Stimulated activated CD8-positive, alpha-beta memory T cell treated with anti-CD3 and anti-CD28 coated beads, Interleukin-12 subunit alpha, Interleukin-12 subunit beta, amount 100 ng/mL, for 4 hours (primary cell): ENCODE measurements around the gene PSMG1.
"Not testable (repeated sequence)": the region's sequence is repeated elsewhere in the genome, so short reads cannot be mapped to it uniquely, and the experiment has no call there.

Experiments used
- DNase-seq: peaks from one replicate; pipeline ENCODE4 v3.0.0-alpha.2; 2020; ENCODE audit warnings: low read depth

PSMG1 gene

DNA sequence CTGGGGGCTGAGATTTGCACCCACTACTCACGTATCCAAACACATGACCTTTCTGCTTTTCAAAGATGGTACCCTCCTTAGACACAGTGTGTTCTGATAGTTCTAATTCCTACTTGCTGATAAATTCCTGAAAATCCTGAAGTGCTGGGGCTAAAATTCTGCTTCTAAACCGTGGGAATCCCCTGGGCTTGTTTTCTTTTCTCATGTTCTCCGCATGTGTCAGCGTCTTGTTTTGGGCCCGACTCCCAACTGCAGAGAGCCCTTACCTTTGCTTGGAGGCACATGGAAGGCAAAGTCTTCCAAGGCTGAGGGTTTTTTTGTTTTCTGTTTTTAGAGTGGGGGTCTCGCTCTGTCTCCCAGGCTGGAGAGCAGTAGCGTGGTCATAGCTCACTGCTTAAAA is 27.2 kb downstream of the PSMG1 start:
- DNase-seq: no peak

DNA sequence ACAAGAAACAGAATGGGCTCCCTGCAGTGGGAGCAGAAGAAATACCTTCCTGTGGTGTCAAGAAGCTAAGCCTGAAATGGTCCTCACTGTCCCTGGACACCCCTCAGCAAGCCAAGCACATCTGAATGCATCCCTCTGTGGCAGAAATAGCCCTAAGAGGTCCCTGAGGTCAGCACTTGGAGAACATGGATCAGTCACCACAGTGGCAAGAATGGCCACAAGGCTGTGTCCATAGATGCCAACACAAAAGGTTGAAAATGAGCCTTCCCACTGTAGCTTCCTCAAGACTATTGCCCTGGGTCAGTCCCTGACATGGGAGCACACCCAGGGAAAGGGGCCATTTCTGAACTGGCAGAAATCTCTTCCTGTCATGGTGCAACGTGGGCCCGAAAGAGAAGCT is 27.7 kb downstream of the PSMG1 start:
- no peak for DNase-seq

DNA sequence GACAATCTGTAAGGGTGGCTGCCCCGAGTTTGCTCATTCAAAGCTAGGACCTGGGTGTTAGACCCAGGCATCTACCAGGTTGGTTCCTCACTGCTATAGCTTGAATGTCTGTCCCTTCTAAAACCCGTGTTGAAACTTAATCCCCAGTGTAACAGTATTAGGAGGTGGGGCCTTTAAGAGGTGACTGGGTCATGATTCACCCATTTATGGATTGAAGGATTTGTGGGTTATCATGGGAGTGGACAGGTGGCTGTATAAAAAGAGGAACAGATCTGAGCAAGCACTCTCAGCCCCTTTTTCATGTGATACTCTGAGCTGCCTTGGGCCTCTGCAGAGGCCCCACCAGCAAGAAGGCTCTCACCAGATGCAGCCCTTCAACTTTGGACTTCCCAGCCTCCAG is 29.4 kb downstream of the PSMG1 start:
- no peak for DNase-seq

DNA sequence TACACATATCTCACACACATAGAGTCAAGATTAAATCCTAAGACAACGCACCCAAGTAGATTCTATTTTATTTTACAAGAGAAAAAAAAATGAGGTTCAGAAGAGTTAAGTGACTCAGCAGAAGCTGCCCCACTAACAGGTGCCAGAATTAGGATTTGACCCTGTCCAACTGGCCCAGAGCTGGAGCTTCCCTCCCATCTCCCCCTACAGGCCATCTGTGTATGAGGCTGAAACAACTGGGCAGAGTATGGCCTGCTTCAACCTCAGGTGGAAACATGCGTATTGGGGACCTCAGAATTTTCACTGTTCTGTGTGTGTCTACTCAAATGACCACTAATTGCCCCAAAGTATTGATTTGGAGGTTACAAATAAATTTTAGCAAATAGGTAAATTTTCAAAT is 29.9 kb downstream of the PSMG1 start:
- no peak for DNase-seq

DNA sequence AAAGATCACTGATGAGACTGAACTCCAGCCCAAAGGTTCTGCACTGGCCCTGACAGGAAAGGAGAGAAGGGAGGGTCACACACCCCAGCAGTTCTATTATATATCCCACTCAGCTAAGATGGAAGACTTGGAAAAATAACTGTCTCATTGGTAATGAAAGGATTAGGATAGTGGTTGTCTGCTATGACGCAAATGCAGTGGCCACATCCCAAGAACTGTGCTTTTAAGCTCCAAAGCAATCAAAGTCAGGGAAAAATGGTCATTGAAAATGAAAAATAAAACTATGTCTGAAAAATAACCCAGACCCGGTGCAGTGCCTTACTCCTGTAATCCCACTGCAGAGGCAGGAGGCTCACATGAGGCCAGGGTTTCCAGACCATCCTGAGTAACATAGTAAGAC is 31.0 kb downstream of the PSMG1 start:
- no peak for DNase-seq

DNA sequence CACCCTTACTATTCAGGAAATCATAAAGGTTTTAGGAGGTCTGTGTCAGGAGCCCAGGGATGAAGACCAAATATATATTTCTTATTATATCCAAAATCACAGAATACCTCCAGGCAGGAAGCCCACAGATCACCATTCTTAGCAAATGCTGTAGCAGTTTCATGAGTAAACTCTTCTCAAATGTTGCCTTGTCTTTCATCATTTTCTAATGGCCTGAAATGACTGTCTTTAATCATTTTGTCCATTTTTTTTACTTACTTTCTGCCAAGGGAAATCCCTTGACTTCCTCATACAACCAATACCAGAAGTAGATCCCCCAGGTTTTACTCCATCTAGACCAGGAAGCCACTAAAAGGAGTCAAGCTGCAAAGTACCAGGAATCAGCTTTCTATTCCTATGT is 32.4 kb downstream of the PSMG1 start:
- DNase-seq: no peak

DNA sequence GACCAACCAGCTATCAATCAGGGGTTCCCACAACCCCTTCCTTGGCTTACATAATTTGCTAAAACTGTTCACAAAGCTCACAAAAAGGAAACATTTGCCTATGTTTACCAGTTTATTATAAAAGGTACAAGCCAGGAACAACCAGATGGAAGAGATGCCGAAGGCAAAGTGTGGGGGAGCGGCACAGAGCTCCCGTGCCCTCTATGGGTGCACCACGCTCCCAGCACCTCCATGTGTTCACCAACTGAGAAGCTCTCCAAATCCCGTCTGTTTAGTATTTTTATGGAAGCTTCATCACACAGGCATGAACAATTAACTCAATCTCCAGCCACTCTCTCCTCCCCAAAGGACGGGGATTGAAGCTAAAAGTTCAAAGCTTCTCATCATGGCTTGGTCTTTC is 32.9 kb downstream of the PSMG1 start:
- no peak for DNase-seq

DNA sequence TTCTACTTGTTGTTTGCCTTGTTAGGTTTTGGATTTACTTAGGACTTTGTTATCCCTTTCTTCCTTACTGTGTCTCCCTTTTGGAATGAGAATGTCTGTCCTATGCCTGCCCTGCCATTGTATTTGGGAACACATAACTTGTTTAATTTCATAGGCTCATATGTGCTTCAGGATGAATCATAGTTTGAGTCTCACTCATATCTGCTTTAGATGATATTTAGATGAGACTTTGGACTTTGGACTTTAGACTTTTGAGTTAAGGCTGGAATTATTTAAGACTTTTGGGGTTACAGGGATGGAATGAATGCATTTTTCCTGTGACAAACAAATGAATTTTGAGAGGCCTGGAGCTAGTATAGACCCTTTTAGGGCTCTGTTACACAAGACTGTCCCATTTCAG is 33.4 kb downstream of the PSMG1 start:
- DNase-seq: no peak

DNA sequence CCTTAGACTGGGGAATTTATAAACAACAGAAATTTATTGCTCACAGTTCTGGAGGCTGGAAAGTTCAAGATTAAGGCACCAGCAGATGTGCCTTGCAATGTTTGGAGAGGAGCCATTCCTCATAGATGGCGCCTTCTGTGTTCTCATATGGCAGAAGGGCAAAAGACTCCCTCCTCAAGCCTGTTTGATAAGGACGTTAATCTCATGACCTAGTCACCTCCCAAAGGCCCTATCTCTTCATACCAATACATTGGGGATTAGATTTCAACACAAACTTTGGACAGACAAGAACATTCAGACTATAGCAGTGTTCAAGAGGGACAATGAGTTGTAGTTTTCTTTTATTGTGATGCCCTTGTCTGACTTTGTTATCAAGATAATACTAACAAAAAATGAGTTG is 34.3 kb downstream of the PSMG1 start:
- no peak for DNase-seq

DNA sequence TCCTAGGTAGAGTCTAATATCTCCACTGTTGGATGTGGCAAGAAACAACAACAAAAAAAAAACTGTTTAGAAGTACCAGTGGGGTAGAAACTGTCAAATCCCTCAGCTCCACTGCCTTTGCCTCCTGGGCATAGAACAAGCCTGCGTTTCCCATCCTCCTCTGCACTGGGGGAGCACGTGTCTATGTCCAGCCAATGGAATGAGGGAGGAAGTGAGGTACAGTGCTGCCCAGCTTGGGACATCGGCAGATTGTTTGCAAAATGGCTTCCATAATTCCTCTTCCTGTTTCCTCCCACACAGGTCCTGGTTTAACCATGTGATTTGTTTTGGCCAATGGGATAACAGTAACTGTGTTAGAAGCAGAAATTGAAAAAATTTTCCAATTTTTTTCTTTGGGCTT is 39.1 kb downstream of the PSMG1 start:
- no peak for DNase-seq

DNA sequence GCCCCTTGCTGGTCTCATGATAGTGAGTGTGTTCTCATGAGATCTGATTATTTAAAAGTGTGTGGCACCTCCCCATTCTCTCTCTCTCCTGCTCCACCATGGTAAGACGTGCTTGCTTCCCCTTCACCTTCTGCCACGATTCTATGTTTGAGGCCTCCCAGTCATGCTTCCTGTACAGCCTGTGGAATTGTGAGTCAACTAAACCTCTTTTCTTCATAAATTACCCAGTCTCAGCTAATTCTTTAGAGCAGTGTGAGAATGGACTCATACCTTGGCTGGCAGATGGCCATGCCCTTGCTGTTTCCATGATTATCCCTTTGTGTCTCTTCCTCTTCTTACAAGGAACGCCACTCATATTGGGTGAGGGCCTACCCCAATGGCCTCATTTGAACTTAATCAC is 40.3 kb downstream of the PSMG1 start:
- DNase-seq: no peak

DNA sequence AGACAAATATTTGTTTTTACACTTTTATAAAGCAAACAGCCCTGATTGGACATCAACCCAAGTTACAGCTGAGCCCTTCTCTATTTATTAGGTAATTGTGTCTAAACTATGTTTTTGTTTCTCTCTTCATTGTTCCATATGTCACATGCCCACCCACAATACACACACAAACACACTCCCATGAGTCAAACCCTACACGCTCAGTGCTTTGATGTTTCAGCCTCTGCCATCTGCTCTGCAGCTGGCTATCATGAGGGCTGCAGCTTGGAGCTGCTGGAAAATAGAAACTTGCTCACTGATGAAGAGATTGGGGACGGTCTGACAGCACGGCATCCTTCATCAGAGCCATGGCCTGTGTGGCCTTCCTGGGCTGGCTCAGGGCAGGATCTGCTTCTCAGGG is 41.7 kb downstream of the PSMG1 start:
- no peak for DNase-seq

DNA sequence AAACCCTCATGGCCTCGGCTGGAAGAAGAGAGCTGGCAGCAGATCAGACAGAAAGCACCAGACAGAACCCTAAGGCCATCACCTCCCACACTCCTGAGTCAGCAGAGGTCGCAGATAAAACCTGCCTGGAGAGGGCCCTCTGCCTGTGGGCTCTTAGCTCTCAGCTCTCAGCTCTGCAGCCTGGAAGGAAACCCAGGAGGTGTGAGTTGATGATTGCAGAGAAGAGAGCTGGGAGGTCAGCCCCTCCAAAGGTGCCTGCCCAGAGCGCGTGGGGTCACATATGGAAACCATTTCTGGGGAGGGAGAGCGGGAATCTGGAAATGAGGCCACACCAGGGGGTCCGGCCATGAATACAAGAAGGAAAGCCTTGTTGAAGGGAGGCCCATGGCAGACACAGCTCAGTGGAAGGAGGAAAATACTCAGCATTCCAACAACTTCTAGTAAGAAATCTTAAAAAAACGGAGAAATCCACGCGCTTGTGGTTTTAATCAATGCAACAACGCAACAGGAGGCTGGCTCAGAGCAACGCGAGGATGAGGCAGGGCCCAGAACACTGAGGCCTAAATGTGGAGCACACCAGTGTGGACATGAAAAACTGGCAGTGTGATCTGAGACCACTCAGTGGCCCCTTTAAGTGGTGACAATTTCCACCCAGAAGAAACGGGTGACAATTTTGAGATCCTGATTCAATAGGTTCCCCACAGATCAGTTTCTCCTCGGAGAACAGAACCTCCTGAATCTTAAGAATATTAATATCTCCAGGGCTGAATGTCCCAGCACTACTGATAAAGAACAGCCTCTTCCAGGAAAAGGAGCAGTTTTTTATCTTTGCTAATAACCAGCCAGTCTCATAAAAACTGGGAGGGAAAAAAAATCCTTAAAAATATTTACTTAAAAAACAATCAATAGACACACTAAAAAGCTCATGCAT is 45.7 kb downstream of the PSMG1 start:
- DNase-seq: no peak

DNA sequence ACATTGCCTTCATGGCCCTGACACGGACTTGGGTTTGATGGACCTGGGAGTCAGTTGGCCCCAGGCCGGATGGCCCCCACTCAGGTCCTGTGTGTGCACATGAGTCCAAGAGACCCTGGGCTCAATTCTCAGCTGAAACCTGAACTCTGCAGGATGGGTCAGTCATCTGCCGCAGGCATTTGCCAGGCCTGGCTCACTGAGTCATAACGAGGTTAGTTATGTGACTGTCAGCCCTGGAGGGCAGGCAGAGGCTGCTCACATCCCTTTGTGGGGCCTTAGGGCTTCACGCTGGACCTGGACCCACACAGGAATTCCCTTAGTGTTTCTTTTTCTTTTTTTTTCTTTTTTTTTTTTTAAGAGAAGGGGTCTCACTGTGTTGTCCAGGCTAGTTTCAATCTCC is 46.5 kb downstream of the PSMG1 start:
- no peak for DNase-seq

DNA sequence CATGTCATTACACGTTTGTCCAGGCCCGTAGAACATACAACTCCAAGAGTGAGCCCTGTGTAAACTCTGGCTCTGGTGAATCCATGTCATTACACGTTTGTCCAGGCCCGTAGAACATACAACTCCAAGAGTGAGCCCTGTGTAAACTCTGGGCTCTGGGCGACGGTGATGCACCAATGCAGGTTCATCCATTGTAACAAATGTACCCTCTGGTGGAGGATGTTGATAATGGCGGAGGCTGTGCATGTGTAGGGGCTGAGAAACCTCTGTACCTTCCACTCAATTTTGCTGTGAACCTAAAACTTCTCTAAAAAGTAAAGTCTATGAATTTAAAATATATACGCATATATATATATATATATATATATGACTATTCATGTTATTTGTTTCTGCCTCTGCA is 47.1 kb downstream of the PSMG1 start:
- DNase-seq: not testable (repeated sequence)

DNA sequence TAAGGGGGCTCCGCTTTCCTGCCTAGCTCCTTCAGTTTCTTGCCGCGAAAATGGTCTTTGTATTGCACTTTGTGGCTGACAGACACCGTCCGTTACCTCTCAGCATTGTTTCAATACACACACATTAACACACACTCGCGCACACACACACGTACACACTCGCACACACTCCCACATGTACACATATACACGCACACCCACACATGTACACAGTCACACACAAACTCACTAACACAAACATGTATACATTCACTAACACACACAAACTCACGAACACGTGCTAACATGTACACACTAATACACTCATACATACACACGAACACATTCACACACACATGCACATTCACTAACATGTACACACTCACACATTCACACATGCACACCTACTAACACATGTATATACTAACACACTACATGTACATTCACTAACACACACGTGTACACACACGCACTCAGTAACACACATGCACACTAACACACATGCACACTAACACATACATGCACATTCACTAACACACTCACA is 48.9 kb downstream of the PSMG1 start:
- DNase-seq: no peak

DNA sequence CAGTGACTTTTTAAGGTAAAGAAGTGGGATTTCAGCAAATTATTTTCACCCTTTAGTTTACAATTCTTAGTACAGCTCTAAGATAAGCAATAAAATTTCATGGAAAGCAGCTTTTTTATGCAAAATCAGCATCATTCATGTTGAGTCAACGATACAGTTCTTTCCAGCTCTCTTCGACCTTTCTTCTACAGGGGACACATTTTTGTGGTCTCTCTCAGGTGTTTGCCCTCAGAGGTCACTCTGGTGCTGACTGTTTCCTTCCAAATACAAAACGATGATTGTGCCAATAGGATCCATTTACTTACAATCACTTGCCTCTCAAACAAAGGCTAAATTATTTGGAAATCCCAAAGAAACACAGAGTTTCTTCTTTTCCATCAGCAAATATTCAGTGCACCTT is 51.0 kb downstream of the PSMG1 start:
- no peak for DNase-seq

DNA sequence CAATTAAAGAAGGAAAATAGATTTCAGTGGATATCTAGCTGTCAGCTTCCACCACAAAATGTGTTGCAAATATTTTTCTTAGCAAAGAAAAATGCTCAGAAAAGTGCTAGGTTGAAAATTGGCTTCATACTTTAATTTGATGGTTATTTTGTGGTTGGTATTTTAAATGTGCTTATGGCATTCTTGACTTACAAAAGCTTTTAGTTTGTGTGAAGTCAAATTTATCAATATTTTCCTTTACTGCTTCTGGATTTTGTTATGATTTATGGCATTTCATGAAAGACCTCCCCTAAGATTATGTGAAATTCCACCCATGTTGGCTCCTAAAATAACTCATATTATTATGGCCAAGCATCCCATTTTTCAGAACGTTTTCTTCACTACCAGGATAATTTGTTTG is 51.5 kb downstream of the PSMG1 start:
- no peak for DNase-seq

DNA sequence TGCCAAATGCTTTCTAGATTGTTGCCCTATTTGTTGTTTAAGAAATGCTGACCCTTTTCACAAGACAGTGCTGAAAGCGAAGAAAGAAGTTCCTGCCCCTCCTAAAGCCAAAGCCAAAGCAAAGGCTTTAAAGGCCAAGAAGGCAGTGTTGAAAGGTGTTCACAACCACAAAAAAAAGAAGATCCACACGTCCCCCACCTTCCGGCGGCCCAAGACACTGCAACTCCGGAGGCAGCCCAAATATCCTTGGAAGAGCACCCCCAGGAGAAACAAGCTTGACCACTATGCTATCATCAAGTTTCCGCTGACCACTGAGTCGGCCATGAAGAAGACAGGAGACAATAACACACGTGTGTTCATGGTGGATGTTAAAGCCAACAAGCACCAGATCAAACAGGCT is 55.7 kb downstream of the PSMG1 start:
- no peak for DNase-seq

DNA sequence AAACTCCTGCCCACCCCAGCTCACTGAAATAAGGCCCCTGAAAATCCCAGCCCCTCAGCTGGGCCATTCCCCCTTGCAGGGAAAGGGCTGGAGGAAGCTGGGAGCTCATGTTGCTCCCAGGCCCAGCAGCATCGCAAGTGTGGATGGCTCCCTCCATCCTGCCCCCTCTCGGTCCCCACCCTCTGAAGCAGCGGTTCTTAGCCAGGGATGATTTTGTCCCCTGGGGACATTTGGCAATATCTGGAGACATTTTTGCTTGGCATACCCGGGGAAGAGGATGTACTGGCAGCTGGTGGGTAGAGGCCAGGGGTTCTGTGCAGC is 56.8 kb downstream of the PSMG1 start:
- no peak for DNase-seq

DNA sequence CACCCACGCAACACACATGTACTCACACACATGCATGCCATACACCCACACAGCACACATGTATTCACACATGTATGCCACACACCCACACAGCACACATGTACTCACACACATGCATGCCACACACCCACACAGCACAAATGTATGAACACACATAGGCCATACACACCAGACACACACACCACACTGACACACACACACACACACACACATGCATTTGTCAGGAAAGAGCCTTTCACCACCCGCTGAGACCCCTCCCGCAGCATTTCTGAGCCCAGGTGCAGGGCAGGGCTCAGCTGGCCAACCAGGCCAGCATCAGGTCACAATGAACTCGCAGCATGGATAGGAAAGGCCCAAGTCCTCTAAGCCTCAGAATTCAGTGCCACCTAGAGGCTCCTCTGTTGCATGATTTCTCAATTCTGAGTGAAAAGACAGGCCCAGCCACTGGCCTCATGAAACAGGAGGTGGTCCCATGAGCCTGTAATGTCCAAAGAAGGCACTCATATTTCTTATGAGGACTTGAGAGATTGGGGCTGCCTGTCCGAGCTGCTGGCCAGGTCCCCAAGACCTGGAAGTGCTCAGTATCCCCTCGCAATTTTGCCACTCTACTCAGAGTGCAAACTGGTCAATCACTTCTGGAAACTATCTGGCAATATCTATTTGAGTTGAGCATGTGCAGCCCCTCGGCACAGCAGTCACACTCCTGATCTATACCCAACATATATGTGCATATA is 57.3 kb downstream of the PSMG1 start:
- no peak for DNase-seq
